Sciatic nerve (tissue), 2 donors: ENCODE data around the gene SEMA4D. TPM values are rescaled to one million over a fixed set of nuclear protein-coding genes. Genes with fewer than 3 reads are reported as not detected.

Source experiments
- ATAC-seq: fragments of 200-7000 bp; cut with Tn5 transposase; one replicate; pipeline ENCODE4 v1.9.1; 2020; ENCODE audit warnings: mild to moderate bottlenecking, moderate library complexity
- DNase-seq: peaks from one replicate; pipeline ENCODE4 v3.0.0-alpha.2; 2020; ENCODE audit warnings: low spot score
- intact Hi-C: fragments of 100-400 bp; cut with DNase I; formaldehyde crosslinking; loops from one replicate; pipeline ENCODE4 v1.14.2; 2022
- total RNA-seq: library from RNA; stranded (reverse); fragmentation: NEBNext Ultra II Directional; extraction: Animal tissue kit (Norgen Biotek cat#: 25700); gene quantifications from one replicate; pipeline ENCODE4 v1.2.1, GENCODE V29; 2021
- donor health status: DM: no; HTN: no; CAD: no.
- donor health status: DM: no; HTN: no; CAD: no.

SEMA4D gene
- total RNA-seq, 1 donor from 2014 or later, result 35.8 TPM

- DNase-seq, result no peak
- intact Hi-C loops, result no loop called here
- ATAC-seq, result no peak
These were observed 42.5 kb downstream of the SEMA4D start for GRCh38 chr9:89455356-89455824.

- DNase-seq (no peak), ATAC-seq (peak; percentile 29)
- intact Hi-C loops, result no loop called here
These were observed 43.2 kb downstream of the SEMA4D start for GRCh38 chr9:89454498-89455355.

- no peak for DNase-seq
- no peak for ATAC-seq
- intact Hi-C loops, result no loop called here
These were observed 44.5 kb downstream of the SEMA4D start for GRCh38 chr9:89453452-89453851.

- DNase-seq (no peak), ATAC-seq (no peak)
- intact Hi-C loops, result no loop called here
These were observed 45.4 kb downstream of the SEMA4D start for GRCh38 chr9:89452561-89452960.

GRCh38 chr9:89450213-89450612 is 47.7 kb downstream of the SEMA4D start:
- ATAC-seq (no peak), DNase-seq (no peak)
- intact Hi-C loops, result no loop called here

- intact Hi-C loops, result no loop called here
- DNase-seq (no peak), ATAC-seq (no peak)
These were observed 48.6 kb downstream of the SEMA4D start for GRCh38 chr9:89449261-89449671.

- DNase-seq (no peak), ATAC-seq (no peak)
- intact Hi-C loops, result no loop called here
These were observed 49.1 kb downstream of the SEMA4D start for GRCh38 chr9:89448821-89449220.

GRCh38 chr9:89448381-89448780 is 49.5 kb downstream of the SEMA4D start:
- intact Hi-C loops, result no loop called here
- ATAC-seq (peak; percentile 75), DNase-seq (no peak)

GRCh38 chr9:89447416-89447815 is 50.5 kb downstream of the SEMA4D start:
- intact Hi-C loops, result no loop called here
- ATAC-seq, result no peak
- DNase-seq, result no peak

- intact Hi-C loops, result no loop called here
- no peak for DNase-seq
These were observed 51.0 kb downstream of the SEMA4D start for GRCh38 chr9:89446961-89447310.

GRCh38 chr9:89446261-89446960 is 51.5 kb downstream of the SEMA4D start:
- ATAC-seq (no peak), DNase-seq (no peak)
- intact Hi-C loops, result no loop called here

More at GRCh38 chr9:89446961-89447310, 51.0 kb downstream of the SEMA4D start:
- no peak for ATAC-seq

GRCh38 chr9:89445801-89446251 is 52.1 kb downstream of the SEMA4D start:
- intact Hi-C loops, result no loop called here
- DNase-seq, result no peak
- ATAC-seq, result no peak

- no peak for DNase-seq
- intact Hi-C loops, result no loop called here
- ATAC-seq, result no peak
These were observed 52.8 kb downstream of the SEMA4D start for GRCh38 chr9:89444925-89445765.

- ATAC-seq, result no peak
These were observed 53.6 kb downstream of the SEMA4D start for GRCh38 chr9:89444274-89444673.

GRCh38 chr9:89442981-89443814 is 54.7 kb downstream of the SEMA4D start:
- DNase-seq (no peak), ATAC-seq (peak; percentile 3)
- intact Hi-C loops, result no loop called here

More at GRCh38 chr9:89444274-89444673, 53.6 kb downstream of the SEMA4D start:
- no peak for DNase-seq
- intact Hi-C loops, result no loop called here

- intact Hi-C loops, result no loop called here
- ATAC-seq, result no peak
- no peak for DNase-seq
These were observed 55.4 kb downstream of the SEMA4D start for GRCh38 chr9:89442501-89442978.

- intact Hi-C loops, result no loop called here
- no peak for DNase-seq
- ATAC-seq, result no peak
These were observed 55.9 kb downstream of the SEMA4D start for GRCh38 chr9:89441986-89442385.

- no peak for ATAC-seq
- no peak for DNase-seq
- intact Hi-C loops, result no loop called here
These were observed 56.3 kb downstream of the SEMA4D start for GRCh38 chr9:89441655-89441970.
